ENCODE results near the gene EXO1.

DNA sequence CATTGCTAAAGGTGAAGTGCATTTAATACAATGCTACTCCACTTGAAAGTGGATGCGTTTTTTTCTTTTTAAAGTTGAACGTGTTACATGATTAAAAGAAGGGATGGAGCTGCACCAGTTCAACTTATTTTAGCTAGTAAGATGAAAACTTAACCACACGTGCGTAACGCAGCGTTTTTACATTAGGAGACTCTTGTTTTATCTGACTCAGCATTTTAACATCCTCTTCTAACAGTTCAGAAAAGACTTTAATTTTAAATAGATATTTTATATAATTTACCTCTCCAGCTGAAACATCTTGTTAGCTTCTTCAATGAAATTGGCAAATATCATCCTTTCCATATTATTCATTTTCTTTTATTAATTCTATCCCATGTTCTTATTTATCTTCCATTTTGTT, 33.4 kb downstream of the EXO1 start:
- TF ChIP-seq, protein P1, sequence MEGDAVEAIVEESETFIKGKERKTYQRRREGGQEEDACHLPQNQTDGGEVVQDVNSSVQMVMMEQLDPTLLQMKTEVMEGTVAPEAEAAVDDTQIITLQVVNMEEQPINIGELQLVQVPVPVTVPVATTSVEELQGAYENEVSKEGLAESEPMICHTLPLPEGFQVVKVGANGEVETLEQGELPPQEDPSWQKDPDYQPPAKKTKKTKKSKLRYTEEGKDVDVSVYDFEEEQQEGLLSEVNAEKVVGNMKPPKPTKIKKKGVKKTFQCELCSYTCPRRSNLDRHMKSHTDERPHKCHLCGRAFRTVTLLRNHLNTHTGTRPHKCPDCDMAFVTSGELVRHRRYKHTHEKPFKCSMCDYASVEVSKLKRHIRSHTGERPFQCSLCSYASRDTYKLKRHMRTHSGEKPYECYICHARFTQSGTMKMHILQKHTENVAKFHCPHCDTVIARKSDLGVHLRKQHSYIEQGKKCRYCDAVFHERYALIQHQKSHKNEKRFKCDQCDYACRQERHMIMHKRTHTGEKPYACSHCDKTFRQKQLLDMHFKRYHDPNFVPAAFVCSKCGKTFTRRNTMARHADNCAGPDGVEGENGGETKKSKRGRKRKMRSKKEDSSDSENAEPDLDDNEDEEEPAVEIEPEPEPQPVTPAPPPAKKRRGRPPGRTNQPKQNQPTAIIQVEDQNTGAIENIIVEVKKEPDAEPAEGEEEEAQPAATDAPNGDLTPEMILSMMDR (IDR thresholded peaks at IDR 0.05), result no peak
- no peak for TF ChIP-seq EZH2 (IDR thresholded peaks at IDR 0.05; ENCODE audit: borderline replicate concordance, insufficient read depth, low read depth, low read length, poor library complexity, severe bottlenecking)

All from B cell (primary cell).